Measurements from ENCODE around the gene PCDH9. TPM values are rescaled to one million over a fixed set of nuclear protein-coding genes. Genes with fewer than 3 reads are reported as not detected.

PCDH9 gene
- polyA plus RNA-seq, 4 donors: 0.27 to 1.1 (median 0.72) TPM; not detected in 1

DNA sequence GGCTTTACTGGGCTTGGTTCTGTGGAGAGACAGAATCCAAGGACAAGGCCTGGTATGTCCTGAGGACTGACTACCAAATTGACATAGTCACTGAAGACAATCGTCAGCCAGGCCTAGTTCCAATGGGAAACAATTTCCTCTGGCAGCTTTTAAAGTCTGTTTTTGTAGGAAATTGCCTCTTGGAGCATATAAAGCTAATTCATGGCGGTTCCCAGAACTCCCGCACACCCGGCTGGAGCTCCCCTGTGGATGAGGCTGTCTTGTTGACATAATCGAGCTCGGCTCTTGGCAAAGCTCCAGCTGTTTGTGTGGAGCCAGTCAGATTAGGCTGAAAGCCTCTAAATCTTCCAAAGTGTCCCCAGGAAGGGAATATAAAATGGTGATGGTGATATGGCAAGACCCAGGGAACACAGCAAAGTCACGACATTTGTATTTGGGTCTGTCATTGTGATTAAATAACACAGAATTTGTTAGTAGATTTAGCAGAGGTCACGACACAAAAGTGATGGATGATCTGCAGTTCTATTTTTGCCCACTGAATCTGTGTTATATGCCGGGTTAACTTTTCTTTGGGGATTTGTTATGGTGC lies 395.0 kb downstream of the PCDH9 start:
- Histone ChIP-seq H3K27me3 (ENCODE audit: control insufficient read depth in 3 of 3, insufficient read depth in 3 of 3, low read length in 3 of 3) (no peaks in the 10 kb centered on the region), H3K9me3 (ENCODE audit: control insufficient read depth in 2 of 2, insufficient read depth in 1 of 2, low read depth in 1 of 2, low read length in 1 of 2) (no peaks in the 10 kb centered on the region), H3K4me1 (ENCODE audit: control insufficient read depth in 3 of 3, insufficient read depth in 2 of 3, low read depth in 1 of 3, low read length in 2 of 3) (no peaks in the 10 kb centered on the region), H3K4me3 (ENCODE audit: low read depth in 1 of 3, low read length in 3 of 3) (no peak overlapping the region), H3K27ac (ENCODE audit: low read depth in 1 of 3, low read length in 2 of 3) (no peak overlapping the region), H3K36me3 (ENCODE audit: control insufficient read depth in 3 of 3, insufficient read depth in 2 of 3, low read depth in 1 of 3, low read length in 3 of 3) (no peaks in the 10 kb centered on the region)
- no peak for FAIRE-seq
- DNase-seq: peak; percentile 4 to 28
- WGBS, 3 donors: 31 to 38% (median 36%) methylated on average over 9 of the region's 9 CpGs

DNA sequence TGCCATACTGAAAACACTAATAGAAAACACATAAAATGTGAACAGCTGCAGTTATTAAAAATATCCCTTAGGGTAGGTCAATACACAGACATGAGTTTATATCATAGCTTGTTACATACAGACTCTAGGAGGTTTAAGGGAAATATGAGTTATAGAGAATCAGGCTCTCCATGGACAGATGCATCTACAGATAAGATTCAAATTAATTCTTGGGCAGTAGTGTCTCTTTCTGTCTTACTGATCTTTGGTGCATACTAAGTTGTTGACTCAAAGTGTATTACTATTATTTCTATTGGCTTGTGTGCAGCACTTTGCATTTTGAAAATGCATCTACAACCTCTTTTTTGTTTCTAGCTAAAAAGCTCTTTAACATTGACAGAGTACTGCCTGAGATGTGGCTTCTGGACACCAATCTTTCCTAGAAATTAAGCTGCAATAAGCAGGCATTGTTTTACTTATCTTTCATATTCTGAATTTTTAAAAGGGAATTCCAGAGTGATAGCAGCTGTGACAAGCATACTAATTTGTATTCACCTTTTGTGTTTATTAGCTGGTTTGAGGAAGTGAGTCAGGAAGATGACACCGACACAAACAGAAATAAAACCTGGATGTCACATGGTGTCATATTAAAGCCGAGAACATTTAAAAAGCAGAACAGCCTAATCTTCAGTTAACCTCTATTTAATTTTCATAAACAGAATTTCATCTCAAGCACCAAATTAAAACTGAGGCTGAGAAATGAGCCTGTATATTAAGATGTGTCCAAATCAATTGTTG lies 399.0 kb downstream of the PCDH9 start:
- no peak overlapping the region for H3K4me3 ChIP-seq (ENCODE audit: low read depth in 1 of 3, low read length in 3 of 3)
- DNase-seq (no peak), FAIRE-seq (no peak)
- H3K27me3 ChIP-seq (ENCODE audit: control insufficient read depth in 3 of 3, insufficient read depth in 3 of 3, low read length in 3 of 3): no peaks in the 10 kb centered on the region
- no peaks in the 10 kb centered on the region for H3K4me1 ChIP-seq (ENCODE audit: control insufficient read depth in 3 of 3, insufficient read depth in 2 of 3, low read depth in 1 of 3, low read length in 2 of 3)
- WGBS, 3 donors: 54 to 70% (median 62%) methylated on average over 2 of the region's 2 CpGs
- no peak overlapping the region for H3K27ac ChIP-seq (ENCODE audit: low read depth in 1 of 3, low read length in 2 of 3)
- H3K36me3 ChIP-seq (ENCODE audit: control insufficient read depth in 3 of 3, insufficient read depth in 2 of 3, low read depth in 1 of 3, low read length in 3 of 3): no peaks in the 10 kb centered on the region
- no peaks in the 10 kb centered on the region for H3K9me3 ChIP-seq (ENCODE audit: control insufficient read depth in 2 of 2, insufficient read depth in 1 of 2, low read depth in 1 of 2, low read length in 1 of 2)

DNA sequence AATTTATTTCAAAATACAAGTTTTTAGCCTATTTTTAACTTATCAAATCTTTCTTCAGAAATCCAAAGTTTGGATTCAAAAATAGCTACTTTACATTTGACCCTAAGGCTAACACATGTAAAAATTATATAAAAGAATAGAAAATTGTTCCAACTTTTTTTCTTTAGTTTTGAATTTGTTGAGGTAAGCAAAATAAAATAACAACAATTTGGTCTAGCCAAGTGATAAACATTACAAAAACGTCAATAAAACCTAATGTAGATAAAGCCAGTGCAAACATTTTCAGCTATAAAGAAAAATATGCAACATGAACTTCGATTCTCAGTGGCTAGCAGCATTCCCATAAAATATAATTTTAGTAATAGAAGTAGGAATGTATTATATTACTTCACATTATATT lies 400.3 kb downstream of the PCDH9 start:
- FAIRE-seq (no peak), DNase-seq (no peak)
- WGBS, 3 donors: 10 to 64% (median 24%) methylated on average over 2 of the region's 2 CpGs

DNA sequence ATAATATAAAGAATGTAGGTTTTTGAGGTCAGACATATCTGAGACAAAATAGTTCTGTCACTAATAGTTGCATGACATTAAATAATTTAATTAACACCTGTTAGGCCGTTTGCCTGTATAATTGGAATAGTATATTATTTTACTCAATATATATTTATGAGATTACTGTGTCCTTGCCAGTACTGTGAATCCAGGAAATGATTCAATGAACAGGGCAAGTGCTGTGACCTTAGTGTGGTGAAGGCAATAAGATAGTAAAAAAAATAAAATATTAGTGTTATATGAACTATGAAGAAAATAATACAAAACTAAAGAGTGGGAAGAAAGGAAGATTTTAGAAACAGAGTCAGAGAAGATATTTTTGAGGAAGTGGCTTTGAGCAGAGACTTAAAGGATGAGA lies 403.7 kb downstream of the PCDH9 start:
- no peak overlapping the region for H3K27ac ChIP-seq (ENCODE audit: low read depth in 1 of 3, low read length in 2 of 3)
- H3K4me3 ChIP-seq (ENCODE audit: low read depth in 1 of 3, low read length in 3 of 3): no peak overlapping the region
- no peaks in the 10 kb centered on the region for H3K4me1 ChIP-seq (ENCODE audit: control insufficient read depth in 3 of 3, insufficient read depth in 2 of 3, low read depth in 1 of 3, low read length in 2 of 3)
- H3K9me3 ChIP-seq (ENCODE audit: control insufficient read depth in 2 of 2, insufficient read depth in 1 of 2, low read depth in 1 of 2, low read length in 1 of 2): no peaks in the 10 kb centered on the region
- no peaks in the 10 kb centered on the region for H3K36me3 ChIP-seq (ENCODE audit: control insufficient read depth in 3 of 3, insufficient read depth in 2 of 3, low read depth in 1 of 3, low read length in 3 of 3)
- no peak for FAIRE-seq
- WGBS, 3 donors: 48 to 49% (median 48%) methylated on average over 1 of the region's 1 CpG
- no peak for DNase-seq
- H3K27me3 ChIP-seq (ENCODE audit: control insufficient read depth in 3 of 3, insufficient read depth in 3 of 3, low read length in 3 of 3): no peaks in the 10 kb centered on the region

More for the DNA sequence above, 400.3 kb downstream of the PCDH9 start:
- Histone ChIP-seq H3K4me1 (ENCODE audit: control insufficient read depth in 3 of 3, insufficient read depth in 2 of 3, low read depth in 1 of 3, low read length in 2 of 3) (no peaks in the 10 kb centered on the region), H3K9me3 (ENCODE audit: control insufficient read depth in 2 of 2, insufficient read depth in 1 of 2, low read depth in 1 of 2, low read length in 1 of 2) (no peaks in the 10 kb centered on the region), H3K36me3 (ENCODE audit: control insufficient read depth in 3 of 3, insufficient read depth in 2 of 3, low read depth in 1 of 3, low read length in 3 of 3) (no peaks in the 10 kb centered on the region), H3K27ac (ENCODE audit: low read depth in 1 of 3, low read length in 2 of 3) (no peak overlapping the region), H3K4me3 (ENCODE audit: low read depth in 1 of 3, low read length in 3 of 3) (no peak overlapping the region), H3K27me3 (ENCODE audit: control insufficient read depth in 3 of 3, insufficient read depth in 3 of 3, low read length in 3 of 3) (no peaks in the 10 kb centered on the region)

DNA sequence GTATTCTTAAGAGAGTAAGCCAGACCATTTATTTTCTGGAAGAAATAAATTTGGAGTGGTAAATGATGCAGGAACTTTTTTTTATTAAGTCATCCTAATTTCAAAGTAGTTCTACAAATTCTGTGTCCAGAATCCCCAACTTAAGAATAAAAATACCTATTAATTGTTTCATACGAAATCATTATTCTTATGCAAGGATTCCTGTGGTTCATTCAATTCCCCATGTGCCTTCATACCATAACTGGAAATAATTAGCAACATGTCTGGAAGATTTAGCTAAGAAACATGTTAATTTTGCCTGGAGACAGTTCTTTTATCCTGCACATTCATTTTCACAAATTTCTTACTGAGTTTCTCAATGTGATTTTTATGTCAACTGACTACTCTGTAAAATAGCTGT lies 408.6 kb downstream of the PCDH9 start:
- Histone ChIP-seq H3K4me1 (ENCODE audit: control insufficient read depth in 3 of 3, insufficient read depth in 2 of 3, low read depth in 1 of 3, low read length in 2 of 3) (no peaks in the 10 kb centered on the region), H3K27me3 (ENCODE audit: control insufficient read depth in 3 of 3, insufficient read depth in 3 of 3, low read length in 3 of 3) (no peaks in the 10 kb centered on the region), H3K4me3 (ENCODE audit: low read depth in 1 of 3, low read length in 3 of 3) (no peak overlapping the region), H3K27ac (ENCODE audit: low read depth in 1 of 3, low read length in 2 of 3) (no peak overlapping the region), H3K36me3 (ENCODE audit: control insufficient read depth in 3 of 3, insufficient read depth in 2 of 3, low read depth in 1 of 3, low read length in 3 of 3) (no peaks in the 10 kb centered on the region), H3K9me3 (ENCODE audit: control insufficient read depth in 2 of 2, insufficient read depth in 1 of 2, low read depth in 1 of 2, low read length in 1 of 2) (no peaks in the 10 kb centered on the region)
- no peak for DNase-seq
- no peak for FAIRE-seq
- WGBS, 3 donors: 79 to 90% (median 82%) methylated on average over 1 of the region's 1 CpG

DNA sequence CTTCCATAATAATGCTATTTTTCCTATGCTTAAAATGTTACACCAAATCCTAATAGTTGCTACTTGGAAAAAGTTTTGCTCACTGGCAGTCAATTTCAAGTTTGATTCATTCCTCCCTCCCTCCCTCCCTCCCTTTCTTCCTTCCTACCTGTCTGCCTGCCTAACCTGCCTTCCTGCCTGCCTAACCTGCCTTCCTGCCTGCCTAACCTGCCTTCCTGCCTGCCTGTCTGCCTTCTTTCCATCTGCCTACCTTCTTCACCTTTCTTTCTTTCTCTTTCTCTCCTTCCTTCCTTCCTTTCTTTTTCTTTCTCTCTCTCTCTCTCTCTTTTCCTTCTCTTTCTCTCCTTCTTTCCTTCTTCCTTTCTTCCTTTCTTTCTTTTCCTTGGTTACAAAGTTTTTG lies 418.7 kb downstream of the PCDH9 start:
- no peaks in the 10 kb centered on the region for H3K27me3 ChIP-seq (ENCODE audit: control insufficient read depth in 3 of 3, insufficient read depth in 3 of 3, low read length in 3 of 3)
- H3K36me3 ChIP-seq (ENCODE audit: control insufficient read depth in 3 of 3, insufficient read depth in 2 of 3, low read depth in 1 of 3, low read length in 3 of 3): no peaks in the 10 kb centered on the region
- no peak overlapping the region for H3K4me3 ChIP-seq (ENCODE audit: low read depth in 1 of 3, low read length in 3 of 3)
- no peaks in the 10 kb centered on the region for H3K9me3 ChIP-seq (ENCODE audit: control insufficient read depth in 2 of 2, insufficient read depth in 1 of 2, low read depth in 1 of 2, low read length in 1 of 2)
- H3K4me1 ChIP-seq (ENCODE audit: control insufficient read depth in 3 of 3, insufficient read depth in 2 of 3, low read depth in 1 of 3, low read length in 2 of 3): no peaks in the 10 kb centered on the region
- DNase-seq (no peak), FAIRE-seq (no peak)
- no peak overlapping the region for H3K27ac ChIP-seq (ENCODE audit: low read depth in 1 of 3, low read length in 2 of 3)

DNA sequence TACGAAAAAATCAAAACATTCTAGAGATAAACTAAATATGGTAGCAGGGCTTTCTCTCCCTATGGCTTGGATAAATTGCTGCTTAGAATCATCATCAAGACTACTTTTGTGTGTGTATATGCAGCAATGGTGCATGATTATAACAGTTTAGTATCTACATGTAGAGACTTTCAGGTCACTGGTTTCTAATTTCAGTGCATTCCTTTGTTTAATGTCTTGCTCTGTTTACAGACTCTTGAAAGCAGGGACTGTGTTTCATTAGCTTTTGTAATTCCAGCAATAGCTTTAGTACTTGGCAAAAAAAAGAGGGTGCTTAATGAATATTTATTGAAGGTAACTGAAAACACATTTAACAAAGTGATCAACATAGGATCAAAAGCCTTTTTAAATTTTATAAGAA lies 420.7 kb downstream of the PCDH9 start:
- H3K4me1 ChIP-seq (ENCODE audit: control insufficient read depth in 3 of 3, insufficient read depth in 2 of 3, low read depth in 1 of 3, low read length in 2 of 3): no peaks in the 10 kb centered on the region
- H3K4me3 ChIP-seq (ENCODE audit: low read depth in 1 of 3, low read length in 3 of 3): no peak overlapping the region
- no peak overlapping the region for H3K27ac ChIP-seq (ENCODE audit: low read depth in 1 of 3, low read length in 2 of 3)
- no peaks in the 10 kb centered on the region for H3K27me3 ChIP-seq (ENCODE audit: control insufficient read depth in 3 of 3, insufficient read depth in 3 of 3, low read length in 3 of 3)
- no peak for DNase-seq
- no peaks in the 10 kb centered on the region for H3K36me3 ChIP-seq (ENCODE audit: control insufficient read depth in 3 of 3, insufficient read depth in 2 of 3, low read depth in 1 of 3, low read length in 3 of 3)
- FAIRE-seq: no peak
- no peaks in the 10 kb centered on the region for H3K9me3 ChIP-seq (ENCODE audit: control insufficient read depth in 2 of 2, insufficient read depth in 1 of 2, low read depth in 1 of 2, low read length in 1 of 2)
- WGBS, 3 donors: 80 to 93% (median 85%) methylated on average over 1 of the region's 1 CpG

DNA sequence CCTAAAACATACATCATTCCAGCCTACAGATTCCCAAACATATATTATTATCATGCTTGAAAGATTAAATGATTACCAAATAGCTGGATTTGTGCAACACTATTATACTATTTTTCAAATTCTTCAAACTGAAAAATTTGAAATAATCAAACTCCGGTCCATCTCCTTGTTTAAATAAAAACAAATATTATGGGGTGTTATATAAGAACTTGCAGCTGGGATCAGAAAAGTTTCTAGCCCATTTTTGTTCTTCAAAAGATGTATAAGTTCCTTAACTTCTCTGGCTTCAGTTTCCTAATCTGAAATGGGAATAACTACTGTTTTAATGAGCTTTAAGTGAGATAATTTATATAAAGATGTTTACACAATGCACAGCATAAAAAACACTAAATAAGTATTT lies 422.9 kb downstream of the PCDH9 start:
- Histone ChIP-seq H3K27me3 (ENCODE audit: control insufficient read depth in 3 of 3, insufficient read depth in 3 of 3, low read length in 3 of 3) (no peaks in the 10 kb centered on the region), H3K27ac (ENCODE audit: low read depth in 1 of 3, low read length in 2 of 3) (no peak overlapping the region), H3K4me1 (ENCODE audit: control insufficient read depth in 3 of 3, insufficient read depth in 2 of 3, low read depth in 1 of 3, low read length in 2 of 3) (no peaks in the 10 kb centered on the region), H3K4me3 (ENCODE audit: low read depth in 1 of 3, low read length in 3 of 3) (no peak overlapping the region), H3K36me3 (ENCODE audit: control insufficient read depth in 3 of 3, insufficient read depth in 2 of 3, low read depth in 1 of 3, low read length in 3 of 3) (no peaks in the 10 kb centered on the region), H3K9me3 (ENCODE audit: control insufficient read depth in 2 of 2, insufficient read depth in 1 of 2, low read depth in 1 of 2, low read length in 1 of 2) (no peaks in the 10 kb centered on the region)
- FAIRE-seq (no peak), DNase-seq (no peak)
- WGBS, 3 donors: 84 to 93% (median 84%) methylated on average over 1 of the region's 1 CpG

DNA sequence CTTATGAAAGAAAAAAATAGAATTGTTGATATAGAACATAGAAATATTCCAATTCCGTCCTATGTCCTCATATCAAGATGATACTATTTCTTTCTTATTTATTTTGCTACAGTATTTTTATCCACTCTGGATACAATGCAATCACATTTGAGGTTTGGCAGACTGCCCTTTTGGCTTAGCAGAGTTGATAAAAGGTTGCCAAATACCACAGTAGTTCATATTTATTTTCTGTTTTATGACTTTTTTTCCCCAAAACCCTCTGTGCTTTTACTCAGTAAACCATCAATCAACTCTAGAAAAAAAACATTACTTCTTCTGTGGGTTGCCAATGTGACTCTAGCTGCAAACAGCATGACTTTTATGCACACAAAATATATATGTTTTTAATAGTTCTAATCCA lies 424.5 kb downstream of the PCDH9 start:
- FAIRE-seq (no peak), DNase-seq (no peak)
- Histone ChIP-seq H3K27ac (ENCODE audit: low read depth in 1 of 3, low read length in 2 of 3) (no peak overlapping the region), H3K4me1 (ENCODE audit: control insufficient read depth in 3 of 3, insufficient read depth in 2 of 3, low read depth in 1 of 3, low read length in 2 of 3) (no peaks in the 10 kb centered on the region), H3K27me3 (ENCODE audit: control insufficient read depth in 3 of 3, insufficient read depth in 3 of 3, low read length in 3 of 3) (no peaks in the 10 kb centered on the region), H3K4me3 (ENCODE audit: low read depth in 1 of 3, low read length in 3 of 3) (no peak overlapping the region), H3K9me3 (ENCODE audit: control insufficient read depth in 2 of 2, insufficient read depth in 1 of 2, low read depth in 1 of 2, low read length in 1 of 2) (no peaks in the 10 kb centered on the region), H3K36me3 (ENCODE audit: control insufficient read depth in 3 of 3, insufficient read depth in 2 of 3, low read depth in 1 of 3, low read length in 3 of 3) (no peaks in the 10 kb centered on the region)
- WGBS, 3 donors: 50 to 55% (median 55%) methylated on average over 1 of the region's 1 CpG

All from small intestine (tissue), 7 donors.